GM19452 (cell line): ENCODE measurements around the gene DLEU7.

Source experiments
- ATAC-seq: cut with Tn5 transposase; IDR thresholded peaks from one replicate; pipeline ENCODE4 v1.9.1; 2021; ENCODE audit not compliant: unreplicated experiment

The DLEU7 gene

DNA sequence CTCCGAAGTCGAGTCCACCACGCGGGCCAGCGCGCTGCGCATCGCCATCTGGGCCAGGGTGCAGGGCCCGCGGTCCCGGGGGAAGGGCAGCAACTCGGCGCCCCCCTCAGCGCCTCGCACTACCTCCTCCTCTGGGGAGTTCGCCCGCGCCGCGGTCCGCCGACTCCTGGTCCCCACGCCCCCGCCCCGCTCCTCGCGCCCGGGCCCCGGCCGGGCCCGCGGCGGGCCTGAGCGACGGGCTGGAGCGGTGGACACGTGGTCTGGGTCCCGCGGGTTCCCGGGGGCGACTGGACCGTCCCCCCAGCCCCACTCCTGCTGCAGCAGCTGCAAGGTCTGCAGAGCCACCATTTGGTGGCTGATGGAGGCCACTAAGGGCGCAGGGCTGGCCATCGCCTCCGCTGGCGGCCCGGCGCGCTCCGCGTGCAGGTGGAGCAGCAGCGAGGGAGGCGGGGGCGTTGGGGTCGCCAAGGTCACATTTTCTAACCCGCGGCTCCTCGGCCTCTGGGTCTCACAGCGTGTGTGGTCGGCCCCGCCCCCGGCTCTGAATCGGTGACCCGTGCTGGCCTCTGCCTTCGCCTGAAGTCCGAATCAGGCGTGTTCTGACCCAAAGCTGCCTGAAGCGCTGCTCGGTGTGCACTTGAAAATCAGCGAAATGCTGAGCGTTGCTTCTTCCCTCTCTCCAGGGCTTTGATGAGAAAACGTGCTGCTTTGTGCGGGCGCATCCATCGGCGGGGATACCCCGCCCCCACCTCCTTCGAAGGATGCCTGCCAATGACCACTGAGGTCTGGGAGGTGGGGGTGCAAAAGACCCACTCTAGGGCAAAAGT is at the start of gene DLEU7:
TSS of gene DLEU7 (minus strand) at position 436 of the 827 bp plus-strand sequence. CDS start at position 390, 46 bp downstream.
- no peak for ATAC-seq

- ATAC-seq = peak; percentile 35
Measured at GRCh38 chr13:50892210-50892944, 48.9 kb upstream of the DLEU7 start.

GRCh38 chr13:50891206-50891605 is 47.7 kb upstream of the DLEU7 start:
- no peak for ATAC-seq

- no peak for ATAC-seq
Measured at GRCh38 chr13:50889317-50889716, 45.8 kb upstream of the DLEU7 start.

DNA sequence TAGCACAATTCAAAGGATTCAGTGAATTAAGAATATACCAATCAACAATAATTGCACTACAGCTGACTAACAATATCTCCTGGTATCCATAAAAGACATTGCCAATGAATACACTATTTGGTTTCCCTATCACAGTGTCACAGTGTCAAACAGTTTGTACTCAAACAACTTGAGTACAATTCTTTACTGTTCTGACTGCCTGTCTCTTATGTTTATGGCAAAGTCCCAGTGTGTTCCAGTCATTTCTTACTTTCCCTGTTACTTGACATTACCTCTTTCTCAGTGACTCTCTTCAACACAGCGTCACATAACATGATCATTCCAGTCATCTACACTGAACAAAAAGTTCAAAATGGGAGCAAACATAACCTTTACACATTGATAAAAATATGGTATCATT is 44.9 kb upstream of the DLEU7 start:
- ATAC-seq = no peak

- ATAC-seq = no peak
Measured at GRCh38 chr13:50887151-50887550, 43.7 kb upstream of the DLEU7 start.

GRCh38 chr13:50884265-50884664 is 40.8 kb upstream of the DLEU7 start:
- ATAC-seq = no peak

DNA sequence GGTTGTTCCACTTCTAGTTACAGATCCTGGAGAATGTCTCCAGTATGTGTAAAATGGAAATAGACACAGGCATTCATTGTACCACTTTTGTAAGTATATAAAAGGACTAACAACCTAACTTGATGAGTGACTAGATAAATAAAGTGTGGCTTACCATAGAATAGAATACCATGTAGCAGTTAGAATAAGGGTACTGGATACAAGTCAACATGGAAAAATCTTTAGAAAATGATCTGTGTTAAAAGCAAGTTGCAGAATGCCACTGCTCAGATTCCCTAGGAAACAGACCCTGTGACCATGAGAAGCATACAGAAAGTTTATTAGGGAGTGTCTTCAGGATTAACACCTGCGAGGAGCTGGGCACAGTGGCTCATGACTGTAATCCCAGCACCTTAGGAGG is 40.2 kb upstream of the DLEU7 start:
- no peak for ATAC-seq

- ATAC-seq = no peak
Measured at GRCh38 chr13:50882816-50883435, 39.4 kb upstream of the DLEU7 start.

DNA sequence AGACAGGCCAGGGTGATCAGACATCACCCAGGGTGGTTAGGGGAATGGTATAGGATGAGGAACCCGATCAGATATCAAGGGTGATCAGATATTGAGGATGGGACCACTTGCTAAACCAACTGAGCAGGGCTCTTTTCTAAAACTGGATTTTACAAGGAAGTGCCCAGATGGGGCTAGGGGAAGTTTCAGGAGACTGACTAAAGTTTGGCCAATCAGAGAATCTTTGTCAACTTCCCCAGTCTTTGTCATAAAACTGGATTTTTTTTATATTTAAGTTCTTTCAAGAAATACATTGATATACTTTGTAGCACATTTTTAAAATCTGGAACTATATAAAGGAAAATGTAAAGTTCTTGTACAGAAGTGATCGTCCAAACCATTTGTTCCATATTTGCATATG is 30.5 kb upstream of the DLEU7 start:
- no peak for ATAC-seq

DNA sequence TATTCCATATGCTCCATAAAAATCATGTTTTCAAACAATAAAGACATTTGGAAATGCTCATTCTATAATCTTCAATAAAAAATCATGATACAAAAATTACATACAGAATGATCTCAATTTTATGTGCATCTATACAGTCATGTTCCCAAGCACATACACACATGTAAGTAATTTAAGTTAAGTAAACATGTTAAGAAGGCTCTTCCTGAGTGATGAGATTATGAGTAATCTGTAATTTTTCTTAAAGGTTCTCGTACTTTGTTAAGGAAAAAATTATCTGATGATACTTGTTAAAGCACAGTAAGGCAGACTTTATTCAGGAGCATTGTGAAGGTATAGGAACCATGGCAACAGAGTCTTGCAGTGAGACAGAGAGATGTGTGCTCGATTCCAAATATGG is 30.0 kb upstream of the DLEU7 start:
- ATAC-seq = no peak

GRCh38 chr13:50871405-50871804 is 27.9 kb upstream of the DLEU7 start:
- ATAC-seq = no peak

- ATAC-seq = no peak
Measured at GRCh38 chr13:50867637-50867945, 24.1 kb upstream of the DLEU7 start.

DNA sequence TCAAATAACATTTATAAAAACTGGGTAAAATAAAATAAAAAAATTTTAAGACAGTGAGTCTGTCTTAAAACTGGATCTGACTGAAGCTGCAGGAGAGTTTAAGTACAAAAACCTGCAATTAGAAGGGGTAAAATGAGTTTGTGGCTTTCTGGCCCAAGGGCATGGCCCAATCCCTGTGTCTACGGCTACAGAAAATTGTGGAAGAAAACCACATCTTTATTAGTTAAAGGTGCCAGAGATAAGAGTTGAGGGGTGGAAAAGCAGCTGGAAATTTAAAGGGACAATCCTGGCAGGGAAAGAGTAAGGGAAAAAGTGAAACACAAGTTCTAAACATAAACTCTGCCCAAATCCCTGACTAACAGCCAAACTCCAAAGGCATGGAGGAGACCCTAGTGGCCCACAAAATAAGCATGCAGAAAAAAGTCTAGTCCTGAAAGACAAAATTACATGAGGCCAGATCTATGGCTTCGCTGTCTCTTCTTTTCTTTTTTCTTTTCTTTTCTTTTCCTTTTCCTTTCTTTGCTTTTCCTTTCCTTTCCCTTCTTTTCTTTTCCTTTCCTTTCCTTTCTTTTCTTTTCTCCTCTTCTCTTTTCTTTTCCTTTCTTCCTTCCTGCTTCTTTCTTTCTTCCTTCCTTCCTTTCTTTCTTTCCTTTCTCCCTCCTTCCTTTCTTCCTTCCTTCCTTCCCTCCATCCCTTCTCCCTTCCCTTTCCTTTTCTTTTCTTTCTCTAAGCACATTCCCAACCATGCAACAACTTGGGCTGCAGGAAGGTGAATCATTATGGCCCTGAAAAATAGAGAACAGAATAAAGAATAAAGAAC is 23.5 kb upstream of the DLEU7 start:
- no peak for ATAC-seq

GRCh38 chr13:50864492-50864891 is 21.0 kb upstream of the DLEU7 start:
- no peak for ATAC-seq

GRCh38 chr13:50855681-50856080 is 12.2 kb upstream of the DLEU7 start:
- no peak for ATAC-seq

- ATAC-seq = no peak
Measured at GRCh38 chr13:50850445-50850844, 7.0 kb upstream of the DLEU7 start.

DNA sequence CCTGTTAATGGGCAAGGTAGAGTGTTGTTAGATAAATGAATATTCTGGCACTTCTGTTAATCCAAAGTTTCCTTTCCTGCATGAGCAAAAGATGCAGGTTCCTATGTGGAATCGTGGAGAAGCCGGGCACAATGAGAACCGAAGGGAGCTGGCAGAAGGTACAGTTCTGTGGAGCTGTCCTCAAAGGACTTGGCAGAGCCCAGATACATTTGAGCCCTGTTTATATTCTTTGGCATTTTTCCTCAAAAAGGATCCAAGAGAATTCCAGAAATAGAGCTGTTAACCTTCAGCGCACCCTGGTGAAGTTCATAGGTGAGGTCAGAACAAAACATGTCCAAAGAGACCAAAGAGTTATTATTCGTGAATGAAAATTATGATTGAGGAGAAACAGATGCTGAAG is 4.0 kb upstream of the DLEU7 start:
- ATAC-seq = no peak

DNA sequence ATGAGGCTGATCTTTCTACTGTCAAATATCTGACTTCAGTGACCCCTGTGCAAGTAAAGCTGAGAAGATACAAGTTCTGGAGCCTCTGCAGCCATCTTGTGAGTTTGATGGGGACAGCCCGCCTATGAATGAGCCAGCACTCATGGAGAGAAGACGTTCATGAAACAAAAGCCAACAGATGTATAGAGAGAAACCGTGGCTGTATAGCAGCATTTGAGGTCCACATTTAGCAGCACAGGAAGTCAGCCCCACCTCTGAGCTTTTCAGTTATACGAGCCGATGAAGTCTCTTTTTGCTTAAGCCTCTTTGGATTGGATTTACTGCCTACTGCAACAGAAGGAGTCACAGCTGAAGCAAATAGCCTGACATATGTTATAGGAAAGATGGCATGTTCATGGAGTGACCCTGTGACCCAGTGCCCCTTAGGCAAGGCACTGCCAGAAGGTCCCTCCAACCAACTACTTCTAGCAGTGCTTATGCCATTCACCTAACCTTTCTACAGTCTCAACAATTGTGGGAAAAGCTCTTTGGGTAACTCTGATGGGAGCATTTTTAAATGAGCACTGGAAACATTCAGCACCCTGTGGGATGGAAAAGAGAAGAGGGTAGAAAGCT is 3.5 kb upstream of the DLEU7 start:
- no peak for ATAC-seq

DNA sequence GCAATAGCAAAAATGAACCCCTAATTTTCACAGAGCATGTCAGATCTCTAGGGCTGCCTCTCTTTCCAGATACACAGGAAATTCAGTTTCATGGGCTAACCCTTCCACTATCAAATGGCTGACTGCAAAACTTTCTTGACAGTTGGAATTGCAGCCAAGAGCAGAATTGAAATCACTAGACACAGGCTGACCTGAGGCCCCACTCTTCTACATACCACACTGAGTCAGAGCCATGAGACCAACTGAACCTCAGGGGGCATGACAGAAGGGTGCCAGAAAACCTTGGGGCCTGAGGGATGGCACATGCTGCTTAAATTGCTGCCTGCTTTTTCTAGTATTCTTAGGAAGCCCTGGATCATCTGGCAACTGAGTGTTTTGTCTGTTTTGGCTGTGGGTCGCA is 1.7 kb upstream of the DLEU7 start:
- no peak for ATAC-seq
